HEK293T (cell line): ENCODE results near the gene BOC.

Experiments used
- BHLHE40 ChIP-seq: fragments of 450-650 bp; IDR thresholded peaks from 2 replicates; pipeline ENCODE4 v1.6.1; 2016; ENCODE audit warnings: mild to moderate bottlenecking, moderate library complexity, borderline replicate concordance
- CTBP1 ChIP-seq: fragments of 450-650 bp; IDR thresholded peaks from 2 replicates; pipeline ENCODE4 v1.6.1; 2016; ENCODE audit warnings: borderline replicate concordance
- ELF4 ChIP-seq: fragments of 450-650 bp; IDR thresholded peaks from 2 replicates; pipeline ENCODE4 v1.6.1; 2017; ENCODE audit warnings: antibody characterized with exemption
- FOXK2 ChIP-seq: fragments of 450-650 bp; IDR thresholded peaks from 2 replicates; pipeline ENCODE4 v1.6.1; 2016; ENCODE audit warnings: mild to moderate bottlenecking
- FOXM1 ChIP-seq: fragments of 450-650 bp; IDR thresholded peaks from 2 replicates; pipeline ENCODE4 v1.6.1; 2017; ENCODE audit warnings: mild to moderate bottlenecking, borderline replicate concordance
- HDGF ChIP-seq: fragments of 450-650 bp; IDR thresholded peaks from 2 replicates; pipeline ENCODE4 v1.6.1; 2017; ENCODE audit warnings: antibody characterized with exemption, borderline replicate concordance
- LEF1 ChIP-seq: fragments of 450-650 bp; IDR thresholded peaks from 2 replicates; pipeline ENCODE4 v1.6.1; 2017; ENCODE audit warnings: mild to moderate bottlenecking, borderline replicate concordance
- NFRKB ChIP-seq: fragments of 450-650 bp; IDR thresholded peaks from 2 replicates; pipeline ENCODE4 v1.6.1; 2016; ENCODE audit warnings: mild to moderate bottlenecking, moderate library complexity
- PKNOX1 ChIP-seq: fragments of 450-650 bp; IDR thresholded peaks from 2 replicates; pipeline ENCODE4 v1.6.1; 2016
- SP1 ChIP-seq: fragments of 450-650 bp; IDR thresholded peaks from 2 replicates; pipeline ENCODE4 v1.6.1; 2017
- SUZ12 ChIP-seq: fragments of 450-650 bp; IDR thresholded peaks from 2 replicates; pipeline ENCODE4 v1.6.1; 2016; ENCODE audit warnings: mild to moderate bottlenecking
- ZNF384 ChIP-seq: fragments of 450-650 bp; IDR thresholded peaks from 2 replicates; pipeline ENCODE4 v1.6.1; 2016

DNA sequence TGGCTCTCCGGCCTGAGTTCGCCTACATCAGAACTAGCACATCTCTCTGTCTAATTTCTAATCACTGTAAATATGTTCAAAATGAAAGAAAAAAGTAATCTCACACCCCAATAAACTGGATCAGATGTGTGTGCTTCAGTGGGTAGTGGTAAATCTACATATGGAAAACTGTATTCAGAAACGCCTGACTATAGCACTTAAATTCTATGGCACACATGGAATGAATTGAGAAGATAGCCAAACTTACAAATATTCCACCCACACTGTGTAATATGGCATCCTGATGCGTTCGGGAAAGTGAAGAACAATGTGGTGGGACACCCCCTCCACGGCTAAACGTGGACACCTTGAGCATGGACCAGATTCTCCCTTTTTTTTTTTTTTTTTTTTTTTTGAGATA, 40.6 kb upstream of the BOC start:
- no peak for TF ChIP-seq FOXK2
- TF ChIP-seq SP1, result no peak
- no peak for TF ChIP-seq BHLHE40
- no peak for TF ChIP-seq NFRKB
- no peak for TF ChIP-seq FOXM1
- no peak for TF ChIP-seq SUZ12
- no peak for TF ChIP-seq ELF4
- TF ChIP-seq CTBP1, result no peak
- TF ChIP-seq PKNOX1, result no peak
- TF ChIP-seq ZNF384, result no peak
- no peak for TF ChIP-seq HDGF
- TF ChIP-seq LEF1, result no peak
